ENCODE data around the gene TANGO2.

GRCh38 chr22:19990609-19991394 is 30.1 kb upstream of the TANGO2 start:
- TF ChIP-seq RAD21 (IDR thresholded peaks at IDR 0.05; ENCODE audit: low read depth): no peak
- no peak for TF ChIP-seq YY1 (IDR thresholded peaks at IDR 0.05; ENCODE audit: low read depth)
- TF ChIP-seq REST (IDR thresholded peaks at IDR 0.05; ENCODE audit: low read depth): no peak
- no peak for TF ChIP-seq EP300 (IDR thresholded peaks at IDR 0.05; ENCODE audit: borderline replicate concordance)
- TF ChIP-seq CREB1 (IDR thresholded peaks at IDR 0.05; ENCODE audit: low read depth): no peak
